ENCODE results near the gene EDRF1.

DNA sequence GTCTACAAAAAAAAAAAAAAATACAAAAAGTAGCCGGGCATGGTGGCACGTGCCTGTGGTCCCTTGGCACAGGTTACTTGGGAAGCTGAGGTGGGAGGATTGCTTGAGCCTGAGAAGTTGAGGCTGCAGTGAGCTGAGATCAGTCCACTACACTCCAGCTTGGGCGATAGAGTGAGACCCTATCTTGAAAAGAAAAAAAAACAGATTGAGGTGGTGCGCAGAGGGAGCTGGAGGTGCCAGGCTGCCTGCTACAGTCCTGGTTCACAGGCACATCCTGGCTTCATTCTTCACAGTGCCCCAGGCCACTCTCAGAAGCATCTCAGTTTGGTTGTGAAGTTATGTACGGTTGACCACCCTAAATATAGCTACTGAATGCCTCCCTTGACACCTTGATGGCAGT is 51.3 kb downstream of the EDRF1 start:
- TF ChIP-seq, protein P1, sequence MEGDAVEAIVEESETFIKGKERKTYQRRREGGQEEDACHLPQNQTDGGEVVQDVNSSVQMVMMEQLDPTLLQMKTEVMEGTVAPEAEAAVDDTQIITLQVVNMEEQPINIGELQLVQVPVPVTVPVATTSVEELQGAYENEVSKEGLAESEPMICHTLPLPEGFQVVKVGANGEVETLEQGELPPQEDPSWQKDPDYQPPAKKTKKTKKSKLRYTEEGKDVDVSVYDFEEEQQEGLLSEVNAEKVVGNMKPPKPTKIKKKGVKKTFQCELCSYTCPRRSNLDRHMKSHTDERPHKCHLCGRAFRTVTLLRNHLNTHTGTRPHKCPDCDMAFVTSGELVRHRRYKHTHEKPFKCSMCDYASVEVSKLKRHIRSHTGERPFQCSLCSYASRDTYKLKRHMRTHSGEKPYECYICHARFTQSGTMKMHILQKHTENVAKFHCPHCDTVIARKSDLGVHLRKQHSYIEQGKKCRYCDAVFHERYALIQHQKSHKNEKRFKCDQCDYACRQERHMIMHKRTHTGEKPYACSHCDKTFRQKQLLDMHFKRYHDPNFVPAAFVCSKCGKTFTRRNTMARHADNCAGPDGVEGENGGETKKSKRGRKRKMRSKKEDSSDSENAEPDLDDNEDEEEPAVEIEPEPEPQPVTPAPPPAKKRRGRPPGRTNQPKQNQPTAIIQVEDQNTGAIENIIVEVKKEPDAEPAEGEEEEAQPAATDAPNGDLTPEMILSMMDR (IDR thresholded peaks at IDR 0.05; ENCODE audit: low read depth, low read length, poor library complexity, severe bottlenecking), result no peak
- no peak for TF ChIP-seq EZH2phosphoT487 (IDR thresholded peaks at IDR 0.05; ENCODE audit: borderline replicate concordance, low read length)

Measured in DOHH2 (cell line).